Fibroblast of lung (primary cell): ENCODE results near the gene LMF1. TPM values are rescaled to one million over a fixed set of nuclear protein-coding genes. Genes with fewer than 3 reads are reported as not detected.
"Not testable (repeated sequence)": the region's sequence is repeated elsewhere in the genome, so short reads cannot be mapped to it uniquely, and the experiment has no call there.

Experiments used
- DNase-seq, 2 donors: peaks; one replicate each; pipeline versions ENCODE4 v3.0.0 to v3.0.0-alpha.2; 2010; ENCODE audit warnings: low read depth in 2 of 2
- H2AFZ ChIP-seq: 2 replicates; pipeline ENCODE4 v1.5.1; 2012; ENCODE audit warnings: low read length, control low read depth, inconsistent platforms
- H3K27ac ChIP-seq: 2 replicates; pipeline ENCODE4 v1.5.1; 2011; ENCODE audit warnings: low read length, control low read depth; ENCODE audit not compliant: insufficient read depth
- H3K27me3 ChIP-seq: 2 replicates; pipeline ENCODE4 v1.5.1; 2011; ENCODE audit warnings: mild to moderate bottlenecking, low read length; ENCODE audit not compliant: control insufficient read depth, insufficient read depth
- H3K36me3 ChIP-seq: 2 replicates; pipeline ENCODE4 v1.5.1; 2011; ENCODE audit warnings: low read length; ENCODE audit not compliant: control insufficient read depth, insufficient read depth
- H3K4me1 ChIP-seq: 2 replicates; pipeline ENCODE4 v1.5.1; 2011; ENCODE audit warnings: low read length; ENCODE audit not compliant: control insufficient read depth, insufficient read depth; ENCODE audit errors: extremely low read depth
- H3K4me2 ChIP-seq: 2 replicates; pipeline ENCODE4 v1.5.1; 2011; ENCODE audit warnings: low read length, control low read depth; ENCODE audit not compliant: insufficient read depth; ENCODE audit errors: extremely low read depth
- H3K4me3 ChIP-seq, 4 experiments: fragments of 200-600 bp in 1 of 4; sonication (generic) in 1 of 4; replicated peaks in 1 of 4; 2 replicates each; pipeline ENCODE4 v1.5.1; 2011 to 2016; ENCODE audit warnings: low read length in 4 of 4, low read depth in 3 of 4, mild to moderate bottlenecking in 3 of 4, control low read depth in 2 of 4, inconsistent platforms in 1 of 4, mixed read lengths in 1 of 4; ENCODE audit not compliant: insufficient read depth in 1 of 4; ENCODE audit errors: control extremely low read depth in 1 of 4
- H3K79me2 ChIP-seq: 2 replicates; pipeline ENCODE4 v1.5.1; 2012; ENCODE audit warnings: mild to moderate bottlenecking, low read length, inconsistent platforms; ENCODE audit not compliant: control insufficient read depth, insufficient read depth
- H3K9ac ChIP-seq: 2 replicates; pipeline ENCODE4 v1.5.1; 2011; ENCODE audit warnings: mild to moderate bottlenecking, low read length, control low read depth; ENCODE audit not compliant: insufficient read depth
- H3K9me3 ChIP-seq: 2 replicates; pipeline ENCODE4 v1.5.1; 2012; ENCODE audit warnings: low read depth, low read length; ENCODE audit not compliant: control insufficient read depth, insufficient read depth
- H4K20me1 ChIP-seq: 2 replicates; pipeline ENCODE4 v1.5.1; 2011; ENCODE audit warnings: low read length; ENCODE audit not compliant: control insufficient read depth, insufficient read depth; ENCODE audit errors: extremely low read depth
- EZH2 ChIP-seq: IDR thresholded peaks from 2 replicates; pipeline ENCODE4 v1.5.1; 2012; ENCODE audit warnings: low read length, control low read depth, mild to moderate bottlenecking; ENCODE audit errors: missing control alignments
- polyA plus RNA-seq, 2 donors: library from polyadenylated mRNA; depleted of rRNA in 1 of 2; stranded (reverse) in 1 of 2; unstranded in 1 of 2; fragments of >200 nt; gene quantifications; 2 replicates each; pipeline ENCODE4 v1.2.1, GENCODE V29; 2011 to 2012; ENCODE audit warnings: missing spikeins in 1 of 2
- total RNA-seq: library from RNA; depleted of rRNA; stranded (reverse); fragments of >200 nt; gene quantifications from 2 replicates; pipeline ENCODE4 v1.2.1, GENCODE V29; 2014
- TF ChIP-seq, protein P1 (sequence below), 2 donors: IDR thresholded peaks in 1 of 2; conservative IDR thresholded peaks in 1 of 2; 1 replicate in 1 of 2; 2 replicates in 1 of 2; pipeline ENCODE4 v1.5.1; 2011 to 2012; ENCODE audit warnings: low read length in 2 of 2, control low read depth in 1 of 2, inconsistent platforms in 1 of 2, low read depth in 1 of 2, mild to moderate bottlenecking in 1 of 2

The LMF1 gene
- total and polyA plus RNA-seq, 2 donors (not counting 1 experiment from before 2014, with no cell fraction given): 12.3 to 12.6 TPM

DNA sequence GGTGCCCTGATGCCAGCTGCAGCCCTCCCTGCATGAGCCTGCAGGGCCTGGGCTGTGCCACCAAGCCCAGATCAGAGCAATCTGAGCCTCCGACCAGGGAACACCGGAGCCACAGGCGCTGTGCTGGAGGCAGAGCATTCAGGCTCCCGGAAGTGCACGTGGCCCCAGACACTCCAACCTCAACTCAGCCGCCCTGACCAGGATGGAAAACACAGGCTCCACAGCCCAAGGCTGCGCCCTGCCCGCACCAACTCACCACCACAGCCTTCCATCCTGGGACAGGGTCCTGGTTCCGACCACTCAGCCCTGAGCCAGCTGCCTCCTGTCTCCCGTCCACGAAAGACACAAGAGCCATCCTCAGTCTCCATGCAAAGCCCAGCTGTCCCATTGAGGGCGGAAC lies 18.5 kb downstream of the LMF1 start:
- Histone ChIP-seq H4K20me1 (no peaks in the 10 kb centered on the region), H3K9ac (no peak overlapping the region), H3K9me3 (no peaks in the 10 kb centered on the region), H3K4me2 (no peak overlapping the region), H3K4me3 (no peak overlapping the region), H3K27ac (no peak overlapping the region), H3K27me3 (no peaks in the 10 kb centered on the region), H3K36me3 (no peaks in the 10 kb centered on the region), H3K79me2 (no peaks in the 10 kb centered on the region), H3K4me1 (no peaks in the 10 kb centered on the region), H2AFZ (no peak overlapping the region)
- TF ChIP-seq, protein P1, sequence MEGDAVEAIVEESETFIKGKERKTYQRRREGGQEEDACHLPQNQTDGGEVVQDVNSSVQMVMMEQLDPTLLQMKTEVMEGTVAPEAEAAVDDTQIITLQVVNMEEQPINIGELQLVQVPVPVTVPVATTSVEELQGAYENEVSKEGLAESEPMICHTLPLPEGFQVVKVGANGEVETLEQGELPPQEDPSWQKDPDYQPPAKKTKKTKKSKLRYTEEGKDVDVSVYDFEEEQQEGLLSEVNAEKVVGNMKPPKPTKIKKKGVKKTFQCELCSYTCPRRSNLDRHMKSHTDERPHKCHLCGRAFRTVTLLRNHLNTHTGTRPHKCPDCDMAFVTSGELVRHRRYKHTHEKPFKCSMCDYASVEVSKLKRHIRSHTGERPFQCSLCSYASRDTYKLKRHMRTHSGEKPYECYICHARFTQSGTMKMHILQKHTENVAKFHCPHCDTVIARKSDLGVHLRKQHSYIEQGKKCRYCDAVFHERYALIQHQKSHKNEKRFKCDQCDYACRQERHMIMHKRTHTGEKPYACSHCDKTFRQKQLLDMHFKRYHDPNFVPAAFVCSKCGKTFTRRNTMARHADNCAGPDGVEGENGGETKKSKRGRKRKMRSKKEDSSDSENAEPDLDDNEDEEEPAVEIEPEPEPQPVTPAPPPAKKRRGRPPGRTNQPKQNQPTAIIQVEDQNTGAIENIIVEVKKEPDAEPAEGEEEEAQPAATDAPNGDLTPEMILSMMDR (conservative IDR thresholded peaks at IDR 0.05 in 1 of 2, IDR thresholded peaks at IDR 0.05 in 1 of 2; ENCODE audit: low read depth in 1 of 2, low read length in 2 of 2): no peak
- no peak for TF ChIP-seq EZH2
- no peak for DNase-seq

DNA sequence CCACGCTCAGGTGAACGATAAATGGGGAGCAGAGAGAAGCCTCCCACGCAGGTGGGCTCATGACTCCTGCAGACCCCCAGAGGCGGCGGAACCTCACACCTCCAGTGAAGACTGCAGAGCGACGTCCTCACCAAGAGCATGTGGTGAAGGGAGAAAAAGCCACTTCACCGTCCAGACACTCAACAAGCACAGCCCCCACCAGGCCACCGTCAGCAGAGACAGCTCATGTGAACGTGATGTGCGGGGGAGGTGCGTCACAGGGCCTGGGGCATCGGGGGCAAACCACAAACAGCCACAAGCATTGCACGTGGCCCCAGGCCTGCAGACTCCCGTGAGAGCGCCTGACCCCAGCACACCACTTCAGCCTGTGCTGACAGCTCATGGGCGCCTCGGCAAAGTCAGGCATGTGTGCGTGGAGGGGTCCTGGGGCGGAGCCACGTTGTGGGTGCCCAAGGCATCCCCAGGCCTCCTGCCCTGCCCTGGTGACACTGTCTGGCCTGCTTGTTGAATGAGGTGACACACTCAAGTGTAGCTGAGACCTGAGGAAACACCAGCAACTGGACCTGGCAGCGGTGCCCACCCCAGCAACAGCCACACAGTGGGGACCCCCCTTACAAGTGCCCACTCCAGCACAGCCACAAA lies 19.0 kb downstream of the LMF1 start:
- Histone ChIP-seq H3K4me3 (no peak overlapping the region), H3K4me2 (no peak overlapping the region), H2AFZ (no peak overlapping the region), H3K79me2 (no peaks in the 10 kb centered on the region), H3K9me3 (no peaks in the 10 kb centered on the region), H3K27me3 (no peaks in the 10 kb centered on the region), H4K20me1 (no peaks in the 10 kb centered on the region), H3K9ac (no peak overlapping the region), H3K4me1 (no peaks in the 10 kb centered on the region), H3K36me3 (no peaks in the 10 kb centered on the region), H3K27ac (no peak overlapping the region)
- TF ChIP-seq, protein P1 (conservative IDR thresholded peaks at IDR 0.05 in 1 of 2, IDR thresholded peaks at IDR 0.05 in 1 of 2; ENCODE audit: low read depth in 1 of 2, low read length in 2 of 2): no peak
- TF ChIP-seq EZH2: no peak
- peak; percentile 4 to 46 for DNase-seq

DNA sequence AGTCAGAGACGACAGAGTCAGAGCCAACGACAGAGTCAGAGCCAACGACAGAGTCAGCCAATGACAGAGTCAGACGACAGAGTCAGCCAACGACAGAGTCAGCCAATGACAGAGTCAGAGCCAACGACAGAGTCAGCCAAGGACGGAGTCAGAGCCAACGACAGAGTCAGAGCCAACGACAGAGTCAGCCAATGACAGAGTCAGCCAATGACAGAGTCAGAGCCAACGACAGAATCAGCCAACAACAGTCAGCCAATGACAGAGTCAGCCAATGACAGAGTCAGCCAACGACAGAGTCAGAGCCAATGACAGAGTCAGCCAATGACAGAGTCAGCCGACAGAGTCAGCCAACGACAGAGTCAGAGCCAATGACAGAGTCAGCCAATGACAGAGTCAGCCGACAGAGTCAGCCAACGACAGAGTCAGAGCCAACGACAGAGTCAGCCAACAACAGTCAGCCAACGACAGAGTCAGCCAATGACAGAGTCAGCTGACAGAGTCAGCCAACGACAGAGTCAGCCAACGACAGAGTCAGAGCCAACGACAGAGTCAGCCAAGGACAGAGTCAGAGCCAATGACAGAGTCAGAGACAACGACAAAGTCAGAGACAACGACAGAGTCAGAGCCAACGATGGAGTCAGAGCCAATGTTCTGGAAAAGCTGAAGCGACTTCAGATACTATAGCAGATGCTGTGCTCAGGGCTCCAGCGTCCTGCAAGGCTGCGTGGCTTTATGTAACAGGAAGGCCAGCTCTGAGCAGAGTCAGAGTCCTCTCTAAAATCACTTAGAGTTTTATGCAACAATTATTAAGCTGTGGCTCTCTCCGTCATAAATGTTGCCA lies 19.8 kb downstream of the LMF1 start:
- not testable (repeated sequence) for H2AFZ ChIP-seq, H3K36me3 ChIP-seq, H4K20me1 ChIP-seq, H3K9me3 ChIP-seq, DNase-seq, H3K4me2 ChIP-seq, H3K4me3 ChIP-seq, H3K9ac ChIP-seq, H3K4me1 ChIP-seq, H3K27ac ChIP-seq, H3K27me3 ChIP-seq, H3K79me2 ChIP-seq

DNA sequence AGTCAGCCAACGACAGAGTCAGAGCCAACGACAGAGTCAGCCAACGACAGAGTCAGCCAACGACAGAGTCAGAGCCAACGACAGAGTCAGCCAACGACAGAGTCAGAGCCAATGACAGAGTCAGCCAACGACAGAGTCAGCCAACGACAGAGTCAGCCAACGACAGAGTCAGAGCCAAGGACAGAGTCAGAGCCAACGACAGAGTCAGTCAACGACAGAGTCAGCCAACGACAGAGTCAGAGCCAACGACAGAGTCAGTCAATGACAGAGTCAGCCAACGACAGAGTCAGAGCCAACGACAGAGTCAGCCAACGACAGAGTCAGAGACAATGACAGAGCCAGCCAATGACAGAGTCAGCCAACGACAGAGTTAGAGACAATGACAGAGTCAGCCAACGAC lies 22.0 kb downstream of the LMF1 start:
- H3K9me3 ChIP-seq, H3K4me3 ChIP-seq, H3K27ac ChIP-seq, H3K79me2 ChIP-seq, H2AFZ ChIP-seq, H3K36me3 ChIP-seq, DNase-seq, H3K27me3 ChIP-seq, H3K4me2 ChIP-seq, H3K9ac ChIP-seq, H4K20me1 ChIP-seq, H3K4me1 ChIP-seq: not testable (repeated sequence)

DNA sequence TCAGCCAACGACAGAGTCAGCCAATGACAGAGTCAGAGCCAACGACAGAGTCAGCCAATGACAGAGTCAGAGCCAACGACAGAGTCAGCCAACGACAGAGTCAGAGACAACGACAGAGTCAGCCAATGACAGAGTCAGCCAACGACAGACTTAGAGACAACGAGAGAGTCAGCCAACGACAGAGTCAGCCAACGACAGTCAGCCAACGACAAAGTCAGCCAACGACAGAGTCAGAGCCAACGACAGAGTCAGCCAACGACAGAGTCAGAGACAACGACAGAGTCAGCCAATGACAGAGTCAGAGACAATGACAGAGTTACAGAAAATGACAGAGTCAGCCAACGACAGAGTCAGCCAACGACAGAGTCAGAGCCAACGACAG lies 22.9 kb downstream of the LMF1 start:
- not testable (repeated sequence) for H3K27me3 ChIP-seq, DNase-seq, H2AFZ ChIP-seq, H3K79me2 ChIP-seq, H4K20me1 ChIP-seq, H3K27ac ChIP-seq, H3K9ac ChIP-seq, H3K9me3 ChIP-seq, H3K4me1 ChIP-seq, H3K4me3 ChIP-seq, H3K36me3 ChIP-seq, H3K4me2 ChIP-seq
